Colonic mucosa (tissue), 4 donors: ENCODE results near the gene CD9. TPM values are rescaled to one million over a fixed set of nuclear protein-coding genes. Genes with fewer than 3 reads are reported as not detected.

Source experiments
- DNase-seq: peaks from one replicate; pipeline ENCODE4 v3.0.0-alpha.2; 2020
- H3K27ac ChIP-seq: fragments of 200-600 bp; one replicate; pipeline ENCODE4 v1.8.0; 2021
- H3K27me3 ChIP-seq: fragments of 200-600 bp; one replicate; pipeline ENCODE4 v1.8.0; 2021
- H3K36me3 ChIP-seq: fragments of 200-600 bp; one replicate; pipeline ENCODE4 v1.8.0; 2021
- H3K4me1 ChIP-seq: fragments of 200-600 bp; one replicate; pipeline ENCODE4 v1.8.0; 2021; ENCODE audit warnings: mild to moderate bottlenecking
- H3K4me3 ChIP-seq: fragments of 200-600 bp; one replicate; pipeline ENCODE4 v1.8.0; 2021
- H3K9ac ChIP-seq, 2 donors: one replicate each; pipeline ENCODE4 v1.7.0; 2013; ENCODE audit warnings: control low read depth in 2 of 2, low read depth in 2 of 2, low read length in 2 of 2
- H3K9me3 ChIP-seq: fragments of 200-600 bp; one replicate; pipeline ENCODE4 v1.8.0; 2021
- intact Hi-C: fragments of 100-400 bp; cut with DNase I; formaldehyde crosslinking; loops from one replicate; pipeline ENCODE4 v1.14.1; 2022
- total RNA-seq, 2 donors: library from RNA; stranded (reverse); fragmentation: NEBNext Ultra II Directional in 1 of 2; extraction: Animal tissue kit (Norgen Biotek cat#: 25700) in 1 of 2; gene quantifications; one replicate each; pipeline ENCODE4 v1.2.1, GENCODE V29; 2021
- TF ChIP-seq, protein P1 (sequence below): fragments of 200-600 bp; IDR thresholded peaks from one replicate; pipeline ENCODE4 v1.8.0; 2022; ENCODE audit warnings: antibody characterized with exemption, mild to moderate bottlenecking
- donor health status: healthy.
- donor health status: DM: no; HTN: no; CAD: no.
- donor health status: DM: no; HTN: no; CAD: no.

CD9 gene
- total RNA-seq, 2 donors from 2014 or later: 589 to 665 TPM

DNA sequence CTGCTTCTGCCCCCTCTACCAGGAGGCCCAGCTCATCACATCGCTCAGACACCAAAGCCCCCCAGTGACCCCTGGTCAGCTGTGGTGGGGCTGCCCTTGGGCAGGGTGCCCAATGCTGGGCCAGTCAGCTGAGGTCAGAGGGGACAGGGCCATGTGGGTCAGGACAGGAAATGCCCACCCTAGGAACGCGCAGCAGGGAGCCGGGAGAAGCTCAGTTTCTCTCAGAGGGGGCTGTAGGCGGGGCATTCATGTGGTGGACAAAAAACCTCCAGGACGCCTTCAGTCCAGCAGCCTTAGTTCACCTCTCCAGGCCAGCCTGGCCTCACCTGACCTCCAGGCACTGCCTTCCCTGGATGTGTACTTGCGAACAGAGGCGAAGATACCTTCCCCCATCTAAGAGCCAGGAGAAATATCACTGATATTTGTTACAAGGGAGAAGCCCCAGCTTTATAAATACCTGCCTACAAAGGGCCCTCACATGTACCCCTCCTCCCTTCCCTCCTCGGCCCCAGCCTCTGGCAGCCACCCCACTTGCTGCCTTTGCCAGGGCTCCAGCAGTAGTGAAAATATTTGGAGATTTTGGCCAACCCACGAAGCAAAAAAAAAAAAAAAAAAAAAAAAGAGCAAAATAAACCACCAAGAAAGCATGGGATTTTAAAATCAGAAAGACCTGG lies 68.4 kb downstream of the CD9 start:
- no peak for DNase-seq
- intact Hi-C loops: no loop called here
- TF ChIP-seq, protein P1, sequence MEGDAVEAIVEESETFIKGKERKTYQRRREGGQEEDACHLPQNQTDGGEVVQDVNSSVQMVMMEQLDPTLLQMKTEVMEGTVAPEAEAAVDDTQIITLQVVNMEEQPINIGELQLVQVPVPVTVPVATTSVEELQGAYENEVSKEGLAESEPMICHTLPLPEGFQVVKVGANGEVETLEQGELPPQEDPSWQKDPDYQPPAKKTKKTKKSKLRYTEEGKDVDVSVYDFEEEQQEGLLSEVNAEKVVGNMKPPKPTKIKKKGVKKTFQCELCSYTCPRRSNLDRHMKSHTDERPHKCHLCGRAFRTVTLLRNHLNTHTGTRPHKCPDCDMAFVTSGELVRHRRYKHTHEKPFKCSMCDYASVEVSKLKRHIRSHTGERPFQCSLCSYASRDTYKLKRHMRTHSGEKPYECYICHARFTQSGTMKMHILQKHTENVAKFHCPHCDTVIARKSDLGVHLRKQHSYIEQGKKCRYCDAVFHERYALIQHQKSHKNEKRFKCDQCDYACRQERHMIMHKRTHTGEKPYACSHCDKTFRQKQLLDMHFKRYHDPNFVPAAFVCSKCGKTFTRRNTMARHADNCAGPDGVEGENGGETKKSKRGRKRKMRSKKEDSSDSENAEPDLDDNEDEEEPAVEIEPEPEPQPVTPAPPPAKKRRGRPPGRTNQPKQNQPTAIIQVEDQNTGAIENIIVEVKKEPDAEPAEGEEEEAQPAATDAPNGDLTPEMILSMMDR: no peak
- Histone ChIP-seq H3K4me1 (peaks cover 8% of the 10 kb centered on the region), H3K9me3 (no peaks in the 10 kb centered on the region), H3K4me3 (no peak overlapping the region), H3K36me3 (no peaks in the 10 kb centered on the region), H3K27me3 (no peaks in the 10 kb centered on the region), H3K27ac (no peak overlapping the region), H3K9ac (no peak overlapping the region)

DNA sequence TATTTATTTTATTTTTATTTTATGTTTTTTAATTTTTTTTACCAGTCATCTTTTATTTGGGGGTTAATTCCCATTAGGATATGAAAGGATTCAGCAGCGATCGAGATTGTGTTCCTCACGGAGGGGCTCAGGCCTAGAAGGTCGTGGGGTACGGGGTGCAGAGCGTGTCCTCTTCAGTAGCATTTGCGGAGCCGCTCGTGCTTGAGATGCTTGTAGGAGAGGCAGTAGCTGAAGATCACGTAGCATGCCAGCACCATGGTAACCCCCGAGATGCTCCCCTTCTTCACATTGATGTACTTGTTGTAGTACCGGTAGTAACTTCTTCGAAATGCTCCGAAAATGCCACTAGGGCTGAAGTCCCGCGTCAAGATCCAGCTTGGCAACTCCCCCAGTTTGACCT lies 69.8 kb downstream of the CD9 start:
- Histone ChIP-seq H3K36me3 (no peaks in the 10 kb centered on the region), H3K9me3 (no peaks in the 10 kb centered on the region), H3K4me1 (no peaks in the 10 kb centered on the region), H3K9ac (no peak overlapping the region), H3K27ac (no peak overlapping the region), H3K4me3 (no peak overlapping the region), H3K27me3 (no peaks in the 10 kb centered on the region)
- intact Hi-C loops: no loop called here
- TF ChIP-seq, protein P1: no peak
- no peak for DNase-seq

DNA sequence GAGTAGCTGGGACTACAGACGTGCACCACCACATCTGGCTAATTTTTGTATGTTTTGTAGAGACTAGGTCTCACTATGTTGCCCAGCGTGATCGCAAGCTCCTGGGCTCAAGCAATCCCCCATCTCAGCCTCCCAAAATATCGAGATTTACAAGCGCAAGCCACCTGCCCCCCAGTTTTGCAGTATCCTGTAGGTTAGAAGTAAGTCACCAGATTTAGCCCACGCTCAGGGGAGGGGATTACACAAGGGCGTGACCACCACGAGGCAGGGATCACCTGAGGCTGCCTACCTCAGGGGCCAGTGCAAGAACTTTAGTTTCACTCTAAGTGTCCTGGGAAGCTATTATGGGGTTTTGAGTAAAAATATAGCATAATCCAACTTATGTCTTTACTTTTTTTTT lies 71.1 kb downstream of the CD9 start:
- Histone ChIP-seq H3K9me3 (no peaks in the 10 kb centered on the region), H3K9ac (no peak overlapping the region), H3K27ac (no peak overlapping the region), H3K4me3 (no peak overlapping the region), H3K4me1 (no peaks in the 10 kb centered on the region), H3K27me3 (no peaks in the 10 kb centered on the region), H3K36me3 (no peaks in the 10 kb centered on the region)
- no peak for DNase-seq
- TF ChIP-seq, protein P1: no peak
- intact Hi-C loops: no loop called here

DNA sequence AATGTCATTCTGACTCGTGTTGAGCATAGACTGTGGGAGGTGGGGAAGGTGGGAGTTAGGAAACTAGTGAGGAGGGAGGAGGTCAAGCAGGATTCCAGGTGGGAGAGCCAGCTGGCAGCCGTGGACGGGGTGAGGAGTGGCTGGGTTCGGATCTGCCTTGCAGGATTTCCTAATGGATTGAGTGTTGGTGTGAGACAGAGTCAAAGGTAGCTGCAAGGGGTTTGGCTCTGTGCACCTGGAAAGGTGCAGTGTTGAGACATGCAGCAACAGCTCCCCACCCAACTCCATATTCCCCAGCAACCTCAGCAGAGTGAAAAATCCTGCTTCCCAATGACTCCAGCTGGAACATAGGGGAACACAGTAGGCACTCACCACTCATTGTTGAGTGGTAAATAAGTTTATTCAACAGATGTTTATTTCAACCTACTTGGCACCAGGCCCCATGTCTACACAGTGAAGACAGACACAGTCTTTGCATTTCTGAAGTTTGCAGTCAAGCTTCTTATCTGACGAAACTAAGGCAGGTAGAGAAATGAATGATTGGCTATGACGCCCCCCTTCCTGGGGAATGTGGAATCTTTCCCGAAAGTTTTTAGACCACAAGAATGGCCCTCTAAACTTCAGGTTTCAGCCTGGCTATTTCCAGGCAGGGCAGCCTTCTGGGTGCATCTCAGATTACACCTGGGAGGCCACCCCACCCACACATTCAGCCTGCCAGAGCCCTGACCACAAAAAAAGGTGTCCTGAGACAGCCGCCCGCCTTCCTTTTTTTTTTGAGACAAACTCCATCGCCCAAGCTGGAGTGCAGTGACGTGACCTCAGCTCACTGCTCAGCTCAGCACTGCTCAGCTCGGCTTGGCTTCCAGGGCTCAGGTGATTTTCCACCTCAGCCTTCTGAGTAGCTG lies 72.4 kb downstream of the CD9 start:
- H3K36me3 ChIP-seq: no peaks in the 10 kb centered on the region
- no peak overlapping the region for H3K27ac ChIP-seq
- H3K9ac ChIP-seq: no peak overlapping the region
- peaks cover under 1% of the 10 kb centered on the region for H3K4me1 ChIP-seq
- TF ChIP-seq, protein P1: no peak
- no peaks in the 10 kb centered on the region for H3K27me3 ChIP-seq
- intact Hi-C loops: no loop called here
- no peak for DNase-seq
- H3K4me3 ChIP-seq: no peak overlapping the region
- no peaks in the 10 kb centered on the region for H3K9me3 ChIP-seq

DNA sequence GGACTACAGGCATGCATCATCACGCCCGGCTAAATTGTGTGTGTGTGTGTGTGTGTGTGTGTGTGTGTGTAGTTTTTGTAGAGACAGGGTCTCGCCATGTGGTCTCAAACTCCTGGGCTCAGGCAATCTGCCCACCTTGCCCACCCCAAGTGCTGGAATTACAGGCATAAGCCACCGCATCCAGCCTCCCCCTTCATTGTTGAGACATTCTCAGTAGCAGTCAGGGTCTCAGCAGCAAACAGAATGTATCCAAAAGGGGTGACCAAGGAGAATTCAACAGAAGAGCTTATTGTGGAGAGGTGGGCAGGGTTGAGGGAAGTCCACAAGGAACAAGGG lies 73.0 kb downstream of the CD9 start:
- peaks cover 6% of the 10 kb centered on the region for H3K4me1 ChIP-seq
- intact Hi-C loops: no loop called here
- no peak for DNase-seq
- no peak overlapping the region for H3K4me3 ChIP-seq
- H3K36me3 ChIP-seq: no peaks in the 10 kb centered on the region
- H3K9ac ChIP-seq: no peak overlapping the region
- no peaks in the 10 kb centered on the region for H3K27me3 ChIP-seq
- H3K27ac ChIP-seq: no peak overlapping the region
- TF ChIP-seq, protein P1: no peak
- no peaks in the 10 kb centered on the region for H3K9me3 ChIP-seq
